SK-N-MC (cell line): ENCODE data around the gene PPP2R2B.

Experiments
- DNase-seq: peaks from one replicate; pipeline ENCODE4 v3.0.0-alpha.2; 2011; ENCODE audit warnings: low read depth, low spot score
- H3K27ac ChIP-seq: fragments of 200-600 bp; sonication (generic); 2 replicates; pipeline ENCODE4 v1.5.1; 2016; ENCODE audit warnings: mixed run types
- H3K36me3 ChIP-seq: fragments of 200-600 bp; sonication (generic); 2 replicates; pipeline ENCODE4 v1.6.1; 2017; ENCODE audit warnings: antibody characterized with exemption, low read length, mixed read lengths; ENCODE audit not compliant: insufficient read depth
- H3K4me3 ChIP-seq: fragments of 200-600 bp; sonication (generic); 2 replicates; pipeline ENCODE4 v1.5.1; 2016
- H3K9ac ChIP-seq: fragments of 200-600 bp; sonication (generic); 2 replicates; pipeline ENCODE4 v1.8.0; 2017; ENCODE audit warnings: mixed run types, mixed read lengths; ENCODE audit not compliant: insufficient read length
- H3K9me3 ChIP-seq: fragments of 200-600 bp; sonication (generic); 2 replicates; pipeline ENCODE4 v1.6.1; 2017; ENCODE audit warnings: low read depth, mild to moderate bottlenecking, antibody characterized with exemption, low read length, moderate library complexity, mixed read lengths
- EZH2 ChIP-seq: fragments of 200-600 bp; sonication (generic); IDR thresholded peaks from one replicate; pipeline ENCODE4 v1.6.1; 2017; ENCODE audit warnings: antibody characterized with exemption
- FOXP2 ChIP-seq: optimal IDR thresholded peaks from 2 replicates; pipeline ENCODE3; 2011; ENCODE audit warnings: mild to moderate bottlenecking, moderate library complexity; ENCODE audit not compliant: insufficient read depth; ENCODE audit errors: extremely low read length, control extremely low read depth
- POLR2AphosphoS5 ChIP-seq: IDR thresholded peaks from 2 replicates; pipeline ENCODE4 v1.6.1; 2012; ENCODE audit warnings: mild to moderate bottlenecking, low read depth, low read length, borderline replicate concordance

PPP2R2B gene

GRCh38 chr5:146860213-146860893 lies 18.2 kb downstream of the PPP2R2B start:
- Histone ChIP-seq H3K9me3 (no peaks in the 10 kb centered on the region), H3K9ac (no peak overlapping the region), H3K4me3 (no peak overlapping the region), H3K27ac (no peak overlapping the region), H3K36me3 (no peaks in the 10 kb centered on the region)
- TF ChIP-seq POLR2AphosphoS5 = no peak
- no peak for TF ChIP-seq FOXP2
- TF ChIP-seq EZH2 = no peak
- DNase-seq = no peak

- Histone ChIP-seq H3K9ac (no peak overlapping the region), H3K9me3 (no peaks in the 10 kb centered on the region), H3K27ac (no peak overlapping the region), H3K4me3 (no peak overlapping the region), H3K36me3 (no peaks in the 10 kb centered on the region)
- TF ChIP-seq EZH2 (no peak), FOXP2 (no peak), POLR2AphosphoS5 (no peak)
- DNase-seq = no peak
Measured at GRCh38 chr5:146852089-146852488, 26.5 kb downstream of the PPP2R2B start.

- no peak overlapping the region for H3K4me3 ChIP-seq
- TF ChIP-seq EZH2 (no peak), FOXP2 (no peak), POLR2AphosphoS5 (no peak)
- H3K36me3 ChIP-seq = no peaks in the 10 kb centered on the region
- no peaks in the 10 kb centered on the region for H3K9me3 ChIP-seq
- H3K27ac ChIP-seq = no peak overlapping the region
- no peak for DNase-seq
- no peak overlapping the region for H3K9ac ChIP-seq
Measured at GRCh38 chr5:146851133-146851532, 27.4 kb downstream of the PPP2R2B start.

GRCh38 chr5:146849694-146850303 lies 28.8 kb downstream of the PPP2R2B start:
- H3K4me3 ChIP-seq = no peak overlapping the region
- H3K36me3 ChIP-seq = no peaks in the 10 kb centered on the region
- TF ChIP-seq POLR2AphosphoS5 = no peak
- TF ChIP-seq EZH2 = no peak
- no peak overlapping the region for H3K9ac ChIP-seq
- DNase-seq = no peak
- no peak overlapping the region for H3K27ac ChIP-seq
- no peaks in the 10 kb centered on the region for H3K9me3 ChIP-seq

GRCh38 chr5:146848133-146848532 lies 30.4 kb downstream of the PPP2R2B start:
- TF ChIP-seq EZH2 (no peak), FOXP2 (no peak), POLR2AphosphoS5 (no peak)
- H3K4me3 ChIP-seq = no peak overlapping the region
- no peaks in the 10 kb centered on the region for H3K36me3 ChIP-seq
- H3K9me3 ChIP-seq = no peaks in the 10 kb centered on the region
- DNase-seq = no peak
- H3K27ac ChIP-seq = no peak overlapping the region
- no peak overlapping the region for H3K9ac ChIP-seq

GRCh38 chr5:146840016-146840415 lies 38.5 kb downstream of the PPP2R2B start:
- TF ChIP-seq EZH2 = no peak
- TF ChIP-seq POLR2AphosphoS5 = no peak
- TF ChIP-seq FOXP2 = no peak
- Histone ChIP-seq H3K36me3 (no peaks in the 10 kb centered on the region), H3K9me3 (no peaks in the 10 kb centered on the region), H3K9ac (no peak overlapping the region), H3K27ac (no peak overlapping the region), H3K4me3 (no peak overlapping the region)
- DNase-seq = no peak

GRCh38 chr5:146836226-146836842 lies 42.2 kb downstream of the PPP2R2B start:
- TF ChIP-seq EZH2 (no peak), FOXP2 (no peak), POLR2AphosphoS5 (no peak)
- Histone ChIP-seq H3K9me3 (no peaks in the 10 kb centered on the region), H3K4me3 (no peak overlapping the region), H3K36me3 (no peaks in the 10 kb centered on the region), H3K27ac (no peak overlapping the region), H3K9ac (no peak overlapping the region)
- DNase-seq = no peak

- no peak overlapping the region for H3K9ac ChIP-seq
- no peak for DNase-seq
- no peak overlapping the region for H3K27ac ChIP-seq
- TF ChIP-seq POLR2AphosphoS5 (no peak), FOXP2 (no peak)
- no peaks in the 10 kb centered on the region for H3K9me3 ChIP-seq
- no peak overlapping the region for H3K4me3 ChIP-seq
- H3K36me3 ChIP-seq = no peaks in the 10 kb centered on the region
Measured at GRCh38 chr5:146832985-146833732, 45.4 kb downstream of the PPP2R2B start.
